ENCODE data around the gene NSG1.
A peak's percentile ranks its signal among the peaks of the same experiment; 100 is the strongest.
"Not testable (repeated sequence)": the region's sequence is repeated elsewhere in the genome, so short reads cannot be mapped to it uniquely, and the experiment has no call there.

The NSG1 gene, protein sequence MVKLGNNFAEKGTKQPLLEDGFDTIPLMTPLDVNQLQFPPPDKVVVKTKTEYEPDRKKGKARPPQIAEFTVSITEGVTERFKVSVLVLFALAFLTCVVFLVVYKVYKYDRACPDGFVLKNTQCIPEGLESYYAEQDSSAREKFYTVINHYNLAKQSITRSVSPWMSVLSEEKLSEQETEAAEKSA

GRCh38 chr4:4386736-4387392, at the start of gene NSG1:
Gene NSG1 (plus strand): TSS chr4:4387102. CDS start chr4:4387630, 528 bp downstream.
- DNase-seq: peak; percentile 33

GRCh38 chr4:4338210-4339001, 48.5 kb upstream of the NSG1 start:
- no peak for DNase-seq

- no peak for DNase-seq
These were observed 47.3 kb upstream of the NSG1 start for GRCh38 chr4:4339504-4340085.

- no peak for DNase-seq
These were observed 44.8 kb upstream of the NSG1 start for GRCh38 chr4:4341861-4342650.

- no peak for DNase-seq
These were observed 43.9 kb upstream of the NSG1 start for GRCh38 chr4:4343038-4343437.

DNA sequence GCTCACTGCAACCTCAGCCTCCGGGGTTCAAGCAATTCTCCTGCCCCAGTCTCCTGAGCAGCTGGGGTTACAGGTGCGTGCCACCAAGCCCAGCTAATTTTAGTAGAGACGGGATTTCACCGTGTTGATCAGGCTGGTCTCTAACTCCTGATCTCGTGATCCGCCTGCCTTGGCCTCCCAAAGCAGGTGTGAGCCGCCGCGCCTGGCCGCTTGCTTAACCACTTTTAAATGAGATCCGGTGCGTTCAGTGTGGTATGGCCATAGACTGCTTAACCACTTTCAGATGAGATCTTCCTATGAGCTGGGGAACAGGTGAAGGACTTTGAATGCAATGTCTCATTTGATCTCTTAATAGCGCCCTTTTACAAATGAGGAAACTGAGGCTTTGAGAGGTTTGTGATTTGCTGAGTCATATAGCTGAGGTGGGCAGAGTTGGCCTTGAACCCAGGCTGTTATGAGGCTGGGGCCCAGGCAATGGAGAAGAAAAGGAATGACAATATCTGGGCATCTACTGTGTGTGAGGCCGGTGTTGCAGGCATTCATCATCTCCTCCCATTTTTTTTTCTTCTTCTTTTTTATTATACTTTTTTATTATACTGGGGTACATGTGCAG, 41.9 kb upstream of the NSG1 start:
- no peak for DNase-seq

GRCh38 chr4:4347585-4347984, 39.3 kb upstream of the NSG1 start:
- no peak for DNase-seq

DNA sequence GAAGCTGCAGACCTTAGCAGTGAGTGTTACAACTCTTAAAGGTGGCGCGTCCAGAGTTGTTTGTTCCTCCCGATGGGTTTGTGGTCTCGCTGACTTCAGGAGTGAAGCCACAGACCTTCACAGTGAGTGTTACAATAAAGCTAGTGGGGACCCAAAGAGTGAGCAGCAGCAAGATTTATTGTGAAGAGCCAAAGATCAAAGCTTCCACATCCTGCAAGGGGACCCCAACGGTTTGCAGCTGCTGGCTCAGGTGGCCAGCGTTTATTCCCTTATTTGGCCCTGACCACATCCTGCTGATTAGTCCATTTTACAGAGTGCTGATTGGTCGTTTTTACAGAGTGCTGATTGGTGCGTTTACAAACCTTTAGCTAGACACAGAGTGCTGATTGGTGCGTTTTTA, 38.3 kb upstream of the NSG1 start:
- DNase-seq: not testable (repeated sequence)

DNA sequence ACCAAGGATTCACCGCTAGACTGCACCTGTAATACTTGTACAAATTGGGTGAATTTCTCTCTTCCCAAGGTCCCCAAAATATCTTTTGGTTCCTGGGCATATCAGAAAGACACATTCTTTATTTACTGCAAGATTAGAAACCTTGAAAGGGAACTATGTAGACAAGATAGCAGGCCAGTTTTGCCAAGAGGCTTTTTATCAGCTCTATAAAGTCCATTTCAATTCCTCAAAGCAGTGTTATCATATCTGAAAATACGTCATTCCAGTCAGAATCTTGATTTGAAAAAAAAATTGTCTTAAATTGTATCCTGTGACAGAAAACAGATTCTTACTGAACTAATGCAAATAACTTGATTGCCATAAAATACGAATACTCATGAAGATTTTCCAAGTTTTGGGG, 37.0 kb upstream of the NSG1 start:
- no peak for DNase-seq

GRCh38 chr4:4350909-4351308, 36.0 kb upstream of the NSG1 start:
- no peak for DNase-seq

- peak; percentile 55 for DNase-seq
These were observed 31.6 kb upstream of the NSG1 start for GRCh38 chr4:4355302-4355701.

- DNase-seq: peak; percentile 86
These were observed 30.5 kb upstream of the NSG1 start for GRCh38 chr4:4356106-4357041.

- DNase-seq: no peak
These were observed 28.6 kb upstream of the NSG1 start for GRCh38 chr4:4358093-4358854.

DNA sequence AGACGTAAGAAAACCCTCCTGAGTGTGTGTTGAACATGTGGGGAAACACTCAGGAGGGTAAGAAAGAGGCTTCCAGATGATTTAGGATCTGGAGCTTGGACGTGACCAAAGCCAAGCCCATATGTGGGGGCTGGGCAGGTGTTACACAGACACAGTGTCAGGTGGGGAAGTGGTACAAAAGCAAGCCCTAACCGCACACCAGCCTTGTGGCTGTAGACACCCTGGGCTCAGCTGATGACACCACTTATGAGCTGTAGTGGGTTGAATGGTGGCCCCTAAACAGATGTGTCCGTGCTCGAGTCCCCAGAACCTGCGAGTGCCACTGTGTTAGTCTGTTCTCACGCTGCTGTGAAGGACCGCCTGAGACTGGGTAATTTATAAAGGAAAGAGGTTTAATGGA, 25.0 kb upstream of the NSG1 start:
- no peak for DNase-seq

DNA sequence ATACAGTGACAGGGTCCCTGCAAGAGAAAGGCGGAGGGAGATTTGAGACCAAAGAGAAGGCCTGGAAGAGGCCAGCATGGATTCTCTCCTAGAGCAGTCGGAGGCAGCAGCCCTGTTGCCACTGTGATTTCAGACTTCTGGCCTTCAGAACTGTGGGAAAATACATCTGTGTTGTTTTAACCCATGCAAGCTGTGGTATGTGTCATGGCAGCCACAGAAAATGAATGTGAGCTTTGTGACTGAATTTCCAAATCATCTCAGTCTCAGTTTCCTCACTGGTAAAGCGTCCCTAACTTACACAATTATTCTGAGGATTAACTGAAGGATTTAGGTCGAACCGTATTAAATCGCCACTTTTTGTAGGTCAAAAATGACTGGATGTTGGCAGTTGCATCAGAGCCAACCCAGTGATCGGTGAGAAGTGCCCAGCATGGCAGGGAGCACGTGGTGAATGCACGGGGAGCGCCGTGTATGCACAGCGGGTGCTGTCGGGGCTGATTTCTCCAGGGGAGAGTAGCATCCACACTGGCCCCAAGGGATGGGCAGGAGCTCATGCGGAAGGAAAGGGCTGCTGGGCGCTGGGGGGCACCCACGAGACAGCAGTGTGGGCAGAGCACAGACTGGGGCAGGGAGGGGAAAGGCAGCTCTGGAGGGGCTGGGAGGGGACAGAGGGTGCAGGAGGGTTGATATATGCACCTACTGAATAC, 23.8 kb upstream of the NSG1 start:
- DNase-seq: no peak

GRCh38 chr4:4364061-4364460, 22.8 kb upstream of the NSG1 start:
- DNase-seq: no peak

GRCh38 chr4:4364486-4365208, 22.3 kb upstream of the NSG1 start:
- no peak for DNase-seq

DNA sequence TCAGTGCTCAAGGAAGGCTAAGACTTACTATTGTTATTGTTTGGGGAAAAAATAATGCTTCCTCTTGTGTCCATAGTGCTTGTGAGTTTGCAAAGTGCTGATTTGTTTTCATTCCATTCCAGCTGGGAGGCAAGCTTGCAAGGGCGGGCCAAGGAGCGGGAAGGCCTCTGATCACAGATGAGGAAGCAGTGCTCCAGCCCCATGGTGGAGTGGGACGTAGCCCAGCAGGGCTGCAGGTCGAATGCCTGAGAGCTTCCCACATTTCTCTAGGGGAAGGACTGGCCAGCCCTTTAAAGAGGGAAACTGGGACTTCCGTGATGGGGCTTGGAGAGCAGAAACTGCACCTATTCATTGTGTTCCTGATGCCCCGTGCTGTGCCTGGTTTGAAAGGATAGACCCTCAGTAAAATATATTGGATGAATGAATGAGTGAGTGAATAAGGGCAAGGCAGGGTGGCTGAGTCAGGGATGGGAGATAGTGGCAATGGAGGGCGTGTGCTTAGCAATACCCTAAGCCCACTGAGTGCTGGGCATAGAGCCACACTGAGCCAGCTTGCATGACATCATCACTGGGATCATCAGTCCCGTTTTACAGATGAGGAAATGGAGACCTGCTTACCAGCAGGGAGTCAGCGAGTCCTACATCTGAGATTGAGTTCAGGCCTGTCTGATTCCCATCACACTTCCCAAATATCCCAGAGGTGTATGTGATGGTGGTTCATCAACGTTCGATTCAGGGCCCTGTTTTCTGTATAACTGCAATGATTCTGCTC, 17.9 kb upstream of the NSG1 start:
- DNase-seq: no peak
